NCI-H82 (cell line): ENCODE data around the gene GBP1.

Experiments
- DNase-seq: peaks from one replicate; lab custom pipeline; 2025; lab: John Stamatoyannopoulos, UW

The GBP1 gene

DNA sequence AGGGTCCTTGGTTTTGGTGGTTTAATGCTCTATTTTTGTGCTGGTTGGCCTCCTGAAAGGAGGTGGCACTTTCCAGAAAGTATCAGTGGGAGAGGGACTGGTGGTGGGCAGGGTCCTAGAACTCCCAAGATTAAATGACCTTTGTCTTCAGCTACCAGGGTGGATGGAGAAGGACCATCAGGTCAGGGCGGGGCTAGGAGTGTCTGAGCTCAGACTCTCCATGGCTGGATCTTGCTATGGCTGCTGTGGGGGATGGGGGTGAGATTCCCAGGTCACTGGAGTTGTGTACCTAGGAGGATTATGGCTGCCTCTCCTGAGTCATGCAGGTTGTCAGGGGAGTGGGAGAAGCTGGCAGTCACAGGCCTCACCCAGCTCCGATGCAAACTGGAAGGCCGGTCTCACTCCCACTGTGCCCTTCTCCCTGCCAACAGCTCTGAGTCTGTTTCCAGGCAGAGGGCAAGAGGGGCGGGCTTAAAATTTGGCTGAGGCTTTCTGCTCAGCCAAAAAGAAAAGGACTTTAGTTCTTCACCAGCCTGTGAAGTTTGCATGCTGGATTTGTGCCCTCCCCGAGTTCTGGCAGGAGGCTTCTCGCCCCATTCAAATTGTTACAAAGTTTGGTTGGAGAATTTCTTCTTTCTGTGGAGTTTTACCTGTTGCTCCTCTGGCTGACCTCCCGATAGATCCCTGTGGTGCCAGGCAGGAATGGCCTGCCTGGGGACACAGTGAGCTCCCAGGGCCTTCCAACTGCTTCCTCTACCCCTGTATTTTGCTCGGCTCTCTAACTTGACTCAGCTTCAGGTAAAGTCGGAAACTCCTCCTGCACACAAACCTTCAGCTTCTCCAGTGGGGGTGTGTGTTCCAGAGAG, 59.5 kb downstream of the GBP1 start:
- DNase-seq, result no peak
